Type B pancreatic cell (in vitro differentiated cells): ENCODE measurements around the gene PTGIS. TPM values are rescaled to one million over a fixed set of nuclear protein-coding genes. Genes with fewer than 3 reads are reported as not detected.

Experiments
- DNase-seq: peaks from one replicate; pipeline ENCODE4 v3.0.0; 2021; ENCODE audit warnings: mixed read lengths; ENCODE audit not compliant: unreplicated experiment; ENCODE audit errors: extremely low spot score
- H3K27ac Mint-ChIP-seq: 2 replicates; pipeline ENCODE4 v1.8.0; 2021; ENCODE audit warnings: mild to moderate bottlenecking, mixed read lengths
- H3K27me3 Mint-ChIP-seq: 2 replicates; pipeline ENCODE4 v1.8.0; 2021; ENCODE audit warnings: mixed read lengths
- H3K36me3 Mint-ChIP-seq: 2 replicates; pipeline ENCODE4 v1.8.0; 2021; ENCODE audit warnings: mixed read lengths
- H3K4me1 Mint-ChIP-seq: one replicate; pipeline ENCODE4 v1.8.0; 2021; ENCODE audit warnings: mixed read lengths; ENCODE audit not compliant: unreplicated experiment
- H3K4me3 Mint-ChIP-seq: 2 replicates; pipeline ENCODE4 v1.8.0; 2021; ENCODE audit warnings: mild to moderate bottlenecking, mixed read lengths
- H3K9me3 Mint-ChIP-seq: 2 replicates; pipeline ENCODE4 v1.8.0; 2021; ENCODE audit warnings: mixed read lengths
- total RNA-seq: library from RNA; stranded (reverse); gene quantifications from 2 replicates; pipeline ENCODE4 v1.2.1, GENCODE V29; 2021; ENCODE audit warnings: low replicate concordance
- TF ChIP-seq, protein P1 (sequence below): fragments of 200-600 bp; sonication (generic); conservative IDR thresholded peaks from 2 replicates; pipeline ENCODE4 v1.5.0; 2021; ENCODE audit warnings: antibody characterized with exemption, mild to moderate bottlenecking

PTGIS gene
- total RNA-seq, 1 donor from 2014 or later, result 33.3 TPM

DNA sequence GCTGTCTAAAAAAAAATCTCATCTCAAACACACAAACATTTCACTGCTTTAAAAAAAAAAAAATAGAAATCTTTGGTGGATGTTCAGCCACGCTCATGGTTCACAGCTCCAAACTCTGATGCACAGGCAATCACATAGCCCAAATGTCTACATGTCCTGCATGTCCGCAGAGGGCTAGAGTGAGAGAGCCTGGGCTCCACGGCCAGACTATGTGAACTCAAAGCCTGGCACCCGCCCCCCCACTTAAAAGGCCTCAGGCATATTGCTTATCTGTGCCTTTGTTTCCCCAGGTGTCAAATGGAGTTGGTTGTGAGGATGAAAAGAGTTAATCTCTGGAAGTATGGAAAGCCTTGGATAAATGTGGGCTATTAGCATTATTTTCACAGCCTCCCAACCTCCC, 10.5 kb upstream of the PTGIS start:
- peaks cover 12% of the 10 kb centered on the region for H3K4me1 Mint-ChIP-seq
- TF ChIP-seq, protein P1, sequence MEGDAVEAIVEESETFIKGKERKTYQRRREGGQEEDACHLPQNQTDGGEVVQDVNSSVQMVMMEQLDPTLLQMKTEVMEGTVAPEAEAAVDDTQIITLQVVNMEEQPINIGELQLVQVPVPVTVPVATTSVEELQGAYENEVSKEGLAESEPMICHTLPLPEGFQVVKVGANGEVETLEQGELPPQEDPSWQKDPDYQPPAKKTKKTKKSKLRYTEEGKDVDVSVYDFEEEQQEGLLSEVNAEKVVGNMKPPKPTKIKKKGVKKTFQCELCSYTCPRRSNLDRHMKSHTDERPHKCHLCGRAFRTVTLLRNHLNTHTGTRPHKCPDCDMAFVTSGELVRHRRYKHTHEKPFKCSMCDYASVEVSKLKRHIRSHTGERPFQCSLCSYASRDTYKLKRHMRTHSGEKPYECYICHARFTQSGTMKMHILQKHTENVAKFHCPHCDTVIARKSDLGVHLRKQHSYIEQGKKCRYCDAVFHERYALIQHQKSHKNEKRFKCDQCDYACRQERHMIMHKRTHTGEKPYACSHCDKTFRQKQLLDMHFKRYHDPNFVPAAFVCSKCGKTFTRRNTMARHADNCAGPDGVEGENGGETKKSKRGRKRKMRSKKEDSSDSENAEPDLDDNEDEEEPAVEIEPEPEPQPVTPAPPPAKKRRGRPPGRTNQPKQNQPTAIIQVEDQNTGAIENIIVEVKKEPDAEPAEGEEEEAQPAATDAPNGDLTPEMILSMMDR, result no peak
- no peaks in the 10 kb centered on the region for H3K27me3 Mint-ChIP-seq
- peaks cover 2% of the 10 kb centered on the region for H3K36me3 Mint-ChIP-seq
- no peak overlapping the region for H3K27ac Mint-ChIP-seq
- peaks cover 6% of the 10 kb centered on the region for H3K9me3 Mint-ChIP-seq
- DNase-seq, result no peak
- no peak overlapping the region for H3K4me3 Mint-ChIP-seq

DNA sequence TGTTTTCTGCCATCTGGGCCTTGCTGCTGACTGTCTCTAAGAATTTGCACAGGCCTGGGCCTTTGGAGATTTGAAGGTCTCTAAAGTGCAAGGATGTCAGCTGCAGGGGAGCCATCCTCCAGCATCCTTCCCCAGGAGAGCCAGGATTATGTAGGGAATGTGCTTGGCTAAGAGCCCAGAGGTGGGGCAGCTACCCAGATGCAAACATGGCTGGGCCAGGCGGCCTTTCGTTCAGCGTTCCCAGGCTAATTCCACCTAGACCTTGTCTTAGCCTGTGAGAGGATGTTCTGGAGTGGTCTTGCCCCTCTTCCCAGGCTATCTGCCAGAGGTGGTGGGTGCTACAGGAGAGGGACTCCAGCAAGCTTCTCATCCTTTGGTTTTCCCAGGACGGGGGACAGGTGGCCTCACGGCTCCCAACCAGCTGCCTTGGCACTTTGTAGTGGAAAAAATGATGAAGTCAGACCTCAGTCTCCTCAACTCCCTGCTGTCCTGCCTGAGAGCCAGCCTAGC, 7.7 kb upstream of the PTGIS start:
- Mint-ChIP-seq H3K36me3 (no peaks in the 10 kb centered on the region), H3K27me3 (peaks cover 10% of the 10 kb centered on the region), H3K27ac (no peak overlapping the region), H3K4me3 (no peak overlapping the region), H3K4me1 (peaks cover 12% of the 10 kb centered on the region), H3K9me3 (peaks cover 4% of the 10 kb centered on the region)
- TF ChIP-seq, protein P1, result no peak
- DNase-seq, result no peak

DNA sequence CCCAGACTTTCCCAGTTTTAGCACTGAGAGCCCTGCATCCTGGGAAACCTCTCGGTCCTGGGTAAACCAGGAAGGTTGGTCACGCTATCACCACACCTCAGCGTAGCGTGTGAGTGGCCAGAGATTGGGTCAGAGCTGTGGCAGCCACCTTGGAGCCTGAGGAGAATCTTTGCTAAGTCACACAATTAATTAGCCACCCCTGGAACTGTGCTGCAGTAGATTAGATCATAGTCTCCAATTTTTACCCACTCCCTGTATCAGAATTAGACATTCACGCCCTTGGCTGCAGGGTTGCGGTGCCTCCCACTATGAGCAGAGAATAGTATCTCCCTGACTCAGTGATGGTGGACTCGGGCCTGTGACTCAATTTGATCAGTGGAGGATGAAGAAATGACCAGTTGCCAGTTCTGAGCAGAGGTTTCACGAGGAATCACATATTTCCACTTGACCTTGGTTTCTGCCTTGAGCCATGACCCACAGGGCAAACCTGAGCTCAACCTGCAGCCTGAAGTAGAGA, 6.0 kb upstream of the PTGIS start:
- no peak for DNase-seq
- TF ChIP-seq, protein P1, result no peak
- H3K36me3 Mint-ChIP-seq, result no peaks in the 10 kb centered on the region
- H3K4me3 Mint-ChIP-seq, result no peak overlapping the region
- peaks cover 23% of the 10 kb centered on the region for H3K27me3 Mint-ChIP-seq
- no peak overlapping the region for H3K27ac Mint-ChIP-seq
- H3K9me3 Mint-ChIP-seq, result peaks cover 4% of the 10 kb centered on the region
- H3K4me1 Mint-ChIP-seq, result peaks cover 21% of the 10 kb centered on the region

DNA sequence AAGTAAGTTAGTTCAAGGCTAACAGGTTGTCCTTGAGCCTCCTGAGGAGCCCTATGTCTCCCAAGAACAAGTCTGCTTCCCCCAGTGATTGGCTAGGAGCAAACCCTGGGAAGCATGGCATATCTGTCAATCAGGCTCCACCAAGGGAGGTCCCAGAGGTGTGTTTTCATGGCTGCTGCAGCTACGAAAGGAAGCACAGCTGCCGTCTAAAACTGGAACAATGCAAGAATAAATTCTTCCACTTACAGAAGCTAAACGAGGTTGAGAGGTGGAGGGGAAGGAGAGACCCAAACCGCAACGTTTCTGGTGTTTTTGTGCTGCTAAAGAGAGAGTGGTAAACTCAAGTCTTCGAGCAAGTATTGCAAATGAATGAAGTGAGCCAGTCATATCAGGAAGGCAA, 4.9 kb upstream of the PTGIS start:
- H3K27ac Mint-ChIP-seq, result no peak overlapping the region
- H3K27me3 Mint-ChIP-seq, result peaks cover 25% of the 10 kb centered on the region

DNA sequence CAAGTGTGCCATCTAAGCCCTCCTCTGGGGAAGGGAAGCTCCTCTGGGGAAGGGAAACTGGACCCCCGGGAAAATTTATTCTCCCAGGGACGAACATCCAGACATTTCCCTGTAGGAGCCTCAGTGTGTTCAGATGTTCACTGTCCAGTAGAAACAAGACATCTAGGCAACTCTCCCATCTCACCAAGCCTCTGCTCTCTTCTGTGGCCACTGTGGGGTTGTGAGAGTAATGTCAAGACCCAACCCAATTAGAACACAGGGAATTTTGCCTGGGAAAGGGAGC, 3.6 kb upstream of the PTGIS start:
- Mint-ChIP-seq H3K4me3 (no peak overlapping the region), H3K27me3 (peaks cover 25% of the 10 kb centered on the region), H3K27ac (no peak overlapping the region), H3K4me1 (peaks cover 25% of the 10 kb centered on the region), H3K9me3 (peaks cover 3% of the 10 kb centered on the region), H3K36me3 (no peaks in the 10 kb centered on the region)
- TF ChIP-seq, protein P1, result no peak
- no peak for DNase-seq

More for the DNA sequence above, 4.9 kb upstream of the PTGIS start:
- Mint-ChIP-seq H3K4me3 (no peak overlapping the region), H3K4me1 (peaks cover 21% of the 10 kb centered on the region), H3K9me3 (peaks cover 4% of the 10 kb centered on the region), H3K36me3 (no peaks in the 10 kb centered on the region)
- TF ChIP-seq, protein P1, result no peak
- DNase-seq, result no peak
